Calu3 (cell line): ENCODE results near the gene NMUR1. TPM values are rescaled to one million over a fixed set of nuclear protein-coding genes. Genes with fewer than 3 reads are reported as not detected.

Experiments used
- BruUV-seq: library from RNA; stranded (reverse); fragments of 400-500 nt; replicated peaks from 2 replicates; lab custom pipeline; 2021; lab: Mats Ljungman, UMichigan
- CTCF ChIA-PET: fragments of 300-600 bp; sonication (Branson Sonifier 250); formaldehyde crosslinking; loops from one replicate; lab custom pipeline; 2022; ENCODE audit warnings: antibody characterized with exemption; lab: Charles Lee
- DNase-seq: peaks from one replicate; pipeline ENCODE4 v3.0.0; 2022
- H3K27ac Mint-ChIP-seq: one replicate; pipeline ENCODE4 v1.8.0; 2022; ENCODE audit warnings: mixed read lengths; ENCODE audit not compliant: unreplicated experiment
- H3K27me3 Mint-ChIP-seq: one replicate; pipeline ENCODE4 v1.8.0; 2022; ENCODE audit warnings: mixed read lengths; ENCODE audit not compliant: unreplicated experiment
- H3K36me3 Mint-ChIP-seq: one replicate; pipeline ENCODE4 v1.8.0; 2022; ENCODE audit warnings: mild to moderate bottlenecking, moderate library complexity, mixed read lengths; ENCODE audit not compliant: insufficient read depth, unreplicated experiment
- H3K4me1 Mint-ChIP-seq: one replicate; pipeline ENCODE4 v1.8.0; 2022; ENCODE audit warnings: mild to moderate bottlenecking, low read depth, mixed read lengths; ENCODE audit not compliant: unreplicated experiment
- H3K4me3 Mint-ChIP-seq: one replicate; pipeline ENCODE4 v1.8.0; 2022; ENCODE audit warnings: mild to moderate bottlenecking, low read depth, moderate library complexity, mixed read lengths; ENCODE audit not compliant: unreplicated experiment
- H3K9me3 Mint-ChIP-seq: one replicate; pipeline ENCODE4 v1.8.0; 2022; ENCODE audit warnings: low read depth, mixed read lengths; ENCODE audit not compliant: unreplicated experiment
- CTCF ChIP-seq: fragments of 200-600 bp; IDR thresholded peaks from one replicate; pipeline ENCODE4 v1.8.0; 2022; ENCODE audit warnings: antibody characterized with exemption; ENCODE audit not compliant: unreplicated experiment
- intact Hi-C: fragments of 100-400 bp; cut with micrococcal nuclease; formaldehyde crosslinking; loops from one replicate; pipeline ENCODE4 v1.10.0; 2022; ENCODE audit not compliant: unreplicated experiment
- total RNA-seq: library from RNA; stranded (reverse); gene quantifications from 2 replicates; pipeline ENCODE4 v1.2.3, GENCODE V29; 2022

Gene NMUR1
- total RNA-seq, 1 experiment from 2014 or later = not detected

DNA sequence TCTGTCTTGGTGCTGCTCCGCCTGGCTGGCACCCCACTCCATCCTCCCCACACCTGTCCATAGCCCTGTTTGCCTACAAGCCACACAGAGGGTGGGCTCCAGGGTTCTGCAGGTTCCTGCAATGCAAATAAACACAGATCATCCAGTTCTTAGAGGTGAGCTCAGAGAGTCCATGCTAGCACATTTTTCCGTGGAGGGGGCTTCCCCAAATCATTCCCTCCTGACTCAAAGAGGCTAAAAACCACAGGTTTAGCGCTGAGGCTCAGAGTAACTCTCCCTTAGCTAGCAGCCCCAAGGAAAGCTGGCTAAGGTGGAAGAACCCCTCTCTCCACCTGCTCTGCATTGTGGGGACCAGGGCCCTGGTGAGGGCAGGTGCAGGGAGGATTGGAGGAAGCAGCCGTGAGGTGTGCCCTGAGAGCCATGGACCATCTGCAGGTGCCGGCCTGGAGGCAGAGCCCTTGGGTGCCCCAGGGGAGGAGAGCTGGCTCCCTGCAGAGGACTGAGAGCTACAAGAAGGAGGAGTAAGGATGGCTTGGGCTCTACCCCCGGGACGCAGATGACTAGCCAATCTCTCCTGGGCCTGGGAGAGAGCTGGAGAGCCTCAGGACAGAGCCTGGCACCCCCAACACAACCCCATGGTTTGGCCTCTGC lies 38.7 kb upstream of the NMUR1 start:
- Mint-ChIP-seq H3K4me3 (no peak overlapping the region), H3K9me3 (no peaks in the 10 kb centered on the region), H3K36me3 (no peaks in the 10 kb centered on the region), H3K4me1 (no peaks in the 10 kb centered on the region), H3K27ac (no peak overlapping the region), H3K27me3 (no peaks in the 10 kb centered on the region)
- no peak for DNase-seq
- no peak for TF ChIP-seq CTCF
- CTCF ChIA-PET = interaction anchor here (0.8 kb wide), 1 partner anchor 45 kb away, joined by 3 read pairs; no protein-coding TSS in a partner anchor
- intact Hi-C loops = no loop called here
- no TSS peak for BruUV-seq

DNA sequence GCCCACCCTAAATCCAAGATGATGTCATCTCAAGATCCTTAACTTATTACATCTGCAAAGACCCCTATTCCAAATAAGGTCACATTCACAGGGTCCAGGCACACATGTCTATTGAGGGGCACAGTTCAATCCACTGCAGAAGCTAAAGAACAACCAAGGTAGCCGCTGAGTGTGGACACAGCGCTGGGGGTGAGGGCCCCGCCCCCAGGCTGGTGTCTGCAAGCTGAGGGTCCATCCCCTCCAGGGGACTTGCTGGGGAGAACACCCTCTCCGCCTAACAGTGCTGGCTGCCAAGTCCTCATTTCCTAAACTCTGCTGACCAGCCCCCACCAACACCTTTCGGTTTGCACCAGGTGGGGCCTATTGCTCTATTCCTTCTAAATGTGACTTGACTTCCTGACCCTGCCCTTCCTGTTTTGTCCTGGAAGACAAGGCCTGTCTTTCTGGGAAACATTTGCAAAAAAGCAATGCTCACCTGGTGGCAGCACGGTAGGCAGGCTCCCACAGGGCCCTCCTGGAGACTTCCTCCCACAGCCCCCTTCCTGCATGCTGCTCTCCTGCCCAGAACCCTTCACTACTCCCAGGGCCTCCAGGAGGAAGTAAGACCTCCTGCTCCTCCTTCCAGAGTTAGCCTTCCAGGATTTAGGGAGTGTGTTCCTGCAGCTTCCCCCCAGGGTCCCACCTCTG lies 38.0 kb upstream of the NMUR1 start:
- CTCF ChIA-PET = no interaction called here
- H3K27ac Mint-ChIP-seq = no peak overlapping the region

GRCh38 chr2:231567159-231567558 lies 36.9 kb upstream of the NMUR1 start:
- no TSS peak for BruUV-seq
- TF ChIP-seq CTCF = no peak
- no peaks in the 10 kb centered on the region for H3K4me1 Mint-ChIP-seq
- H3K27ac Mint-ChIP-seq = no peak overlapping the region
- CTCF ChIA-PET = no interaction called here
- no peak overlapping the region for H3K4me3 Mint-ChIP-seq
- DNase-seq = no peak
- H3K9me3 Mint-ChIP-seq = no peaks in the 10 kb centered on the region
- H3K27me3 Mint-ChIP-seq = no peaks in the 10 kb centered on the region
- H3K36me3 Mint-ChIP-seq = no peaks in the 10 kb centered on the region
- intact Hi-C loops = no loop called here

More for the DNA sequence above, 38.0 kb upstream of the NMUR1 start:
- Mint-ChIP-seq H3K4me1 (no peaks in the 10 kb centered on the region), H3K9me3 (no peaks in the 10 kb centered on the region), H3K36me3 (no peaks in the 10 kb centered on the region), H3K4me3 (no peak overlapping the region), H3K27me3 (no peaks in the 10 kb centered on the region)
- no peak for DNase-seq
- intact Hi-C loops = no loop called here
- no peak for TF ChIP-seq CTCF
- BruUV-seq = no TSS peak

GRCh38 chr2:231565887-231566594 lies 35.8 kb upstream of the NMUR1 start:
- CTCF ChIA-PET = interaction anchor here (0.5 to 1.6 kb wide), 3 partner anchors 12 to 212 kb away, joined by 3 to 4 read pairs (median 3); no protein-coding TSS in a partner anchor
- no peak for DNase-seq
- no peak overlapping the region for H3K27ac Mint-ChIP-seq

More at GRCh38 chr2:231565887-231566594, 35.8 kb upstream of the NMUR1 start:
- intact Hi-C loops = no loop called here
- Mint-ChIP-seq H3K4me1 (no peaks in the 10 kb centered on the region), H3K4me3 (no peak overlapping the region), H3K36me3 (no peaks in the 10 kb centered on the region), H3K9me3 (no peaks in the 10 kb centered on the region), H3K27me3 (no peaks in the 10 kb centered on the region)
- TF ChIP-seq CTCF = no peak
- no TSS peak for BruUV-seq
